GM12878 (cell line): Measurements from ENCODE around the gene POLR1G. TPM values are rescaled to one million over a fixed set of nuclear protein-coding genes. Genes with fewer than 3 reads are reported as not detected.

Experiments used
- ATAC-seq: fragments of 200-7000 bp; cut with Tn5 transposase; 3 replicates; pipeline ENCODE4 v1.9.1; 2020; ENCODE audit warnings: mild to moderate bottlenecking, moderate library complexity
- BruUV-seq: library from RNA; stranded (reverse); fragments of 400-500 nt; replicated peaks from 2 replicates; lab custom pipeline; 2021; lab: Mats Ljungman, UMichigan
- CTCF ChIA-PET: fragments of 300-600 bp; sonication (Branson Sonifier 250); formaldehyde crosslinking; extraction: SDS; loops from one replicate; lab custom pipeline; 2021; ENCODE audit warnings: inconsistent platforms; lab: Yijun Ruan, JAX
- POLR2A ChIA-PET: fragments of 350-600 bp; formaldehyde crosslinking; extraction: SDS; loops from one replicate; lab custom pipeline; 2021; ENCODE audit warnings: inconsistent platforms; lab: Charles Lee
- RAD21 ChIA-PET: fragments of 300-600 bp; sonication (Branson Sonifier 250); formaldehyde crosslinking; loops from one replicate; lab custom pipeline; 2023; ENCODE audit warnings: antibody characterized with exemption; ENCODE audit not compliant: unreplicated experiment; lab: Charles Lee
- SMC1A ChIA-PET: fragments of 300-600 bp; sonication (Branson Sonifier 250); formaldehyde crosslinking; loops from one replicate; lab custom pipeline; 2023; ENCODE audit not compliant: unreplicated experiment, uncharacterized antibody; lab: Charles Lee
- DNase-seq: peaks from one replicate; pipeline ENCODE4 v3.0.0-alpha.2; 2011; ENCODE audit warnings: low read depth, low spot score
- FAIRE-seq: peaks from 3 replicates; lab custom pipeline; 2011; peaks lifted over from hg19 to GRCh38; lab: Jason Lieb, UNC
- H2AFZ ChIP-seq: 2 replicates; pipeline ENCODE4 v1.6.0; 2011; ENCODE audit warnings: low read depth, low read length, control low read depth; ENCODE audit not compliant: control insufficient read depth
- H3K27ac ChIP-seq: 2 replicates; pipeline ENCODE4 v1.5.1; 2011; ENCODE audit warnings: control low read depth; ENCODE audit not compliant: control insufficient read depth, insufficient read depth
- H3K27me3 ChIP-seq, 2 experiments: replicated peaks in 1 of 2; 2 replicates each; pipeline versions ENCODE4 v1.6.0 to v1.6.1; 2011; ENCODE audit warnings: low read length in 1 of 2; ENCODE audit not compliant: control insufficient read depth in 2 of 2, insufficient read depth in 2 of 2
- H3K36me3 ChIP-seq, 2 experiments: 2 replicates each; pipeline ENCODE4 v1.5.1; 2011; ENCODE audit warnings: low read length in 1 of 2; ENCODE audit not compliant: control insufficient read depth in 2 of 2, insufficient read depth in 2 of 2
- H3K4me1 ChIP-seq: 2 replicates; pipeline ENCODE4 v1.6.1; 2011; ENCODE audit warnings: mild to moderate bottlenecking, low read length, moderate library complexity, mixed read lengths; ENCODE audit not compliant: control insufficient read depth, insufficient read depth
- H3K4me2 ChIP-seq: 2 replicates; pipeline ENCODE4 v1.6.0; 2011; ENCODE audit warnings: control low read depth; ENCODE audit not compliant: control insufficient read depth, insufficient read depth
- H3K4me3 ChIP-seq: fragments of 200-600 bp; sonication (generic); 2 replicates; pipeline ENCODE4 v1.5.1; 2016
- H3K79me2 ChIP-seq: 2 replicates; pipeline ENCODE4 v1.6.0; 2011; ENCODE audit warnings: low read length; ENCODE audit not compliant: control insufficient read depth, insufficient read depth
- H3K9ac ChIP-seq: 2 replicates; pipeline ENCODE4 v1.8.0; 2011; ENCODE audit warnings: low read length, control low read depth, mixed read lengths; ENCODE audit not compliant: control insufficient read depth, insufficient read depth
- H3K9me3 ChIP-seq: replicated peaks from 3 replicates; pipeline ENCODE4 v1.5.1; 2011; ENCODE audit warnings: mild to moderate bottlenecking, low read length; ENCODE audit not compliant: control insufficient read depth, insufficient read depth
- H4K20me1 ChIP-seq: 2 replicates; pipeline ENCODE4 v1.6.0; 2011; ENCODE audit not compliant: control insufficient read depth, insufficient read depth
- BRCA1 ChIP-seq: IDR thresholded peaks from 2 replicates; pipeline ENCODE4 v1.6.1; 2011; ENCODE audit warnings: low read depth, low read length, improper control_type of control experiment
- CHD4 ChIP-seq: fragments of 200-600 bp; sonication (generic); IDR thresholded peaks from 2 replicates; pipeline ENCODE4 v1.6.1; 2016; ENCODE audit warnings: mild to moderate bottlenecking
- GATAD2B ChIP-seq: fragments of 450-650 bp; conservative IDR thresholded peaks from 2 replicates; pipeline ENCODE4 v1.6.1; 2017; ENCODE audit warnings: low read depth, mild to moderate bottlenecking, moderate library complexity
- IRF4 ChIP-seq: IDR thresholded peaks from 2 replicates; pipeline ENCODE4 v1.6.1; 2011; ENCODE audit warnings: low read depth, low read length
- JUNB ChIP-seq: IDR thresholded peaks from 2 replicates; pipeline ENCODE4 v1.6.1; 2016; ENCODE audit warnings: antibody characterized with exemption, mild to moderate bottlenecking
- NBN ChIP-seq: fragments of 450-650 bp; IDR thresholded peaks from 2 replicates; pipeline ENCODE4 v1.6.1; 2016
- NR2C1 ChIP-seq: fragments of 450-650 bp; IDR thresholded peaks from 2 replicates; pipeline ENCODE4 v1.6.1; 2017; ENCODE audit warnings: antibody characterized with exemption, mild to moderate bottlenecking, moderate library complexity
- NR2C2 ChIP-seq: IDR thresholded peaks from 2 replicates; pipeline ENCODE4 v1.6.1; 2011; ENCODE audit warnings: borderline replicate concordance, low read depth; ENCODE audit not compliant: control insufficient read depth, insufficient read length
- SMC3 ChIP-seq: IDR thresholded peaks from 2 replicates; pipeline ENCODE4 v1.6.1; 2011; ENCODE audit warnings: low read length, improper control_type of control experiment, borderline replicate concordance
- SRF ChIP-seq, 2 experiments: IDR thresholded peaks; 2 replicates each; pipeline ENCODE4 v1.6.1; 2011; ENCODE audit warnings: low read depth in 2 of 2, low read length in 2 of 2, mild to moderate bottlenecking in 1 of 2, moderate library complexity in 1 of 2
- STAT3 ChIP-seq: IDR thresholded peaks from 2 replicates; pipeline ENCODE4 v1.6.1; 2011; ENCODE audit warnings: low read depth, low read length, improper control_type of control experiment
- TCF12 ChIP-seq: IDR thresholded peaks from 2 replicates; pipeline ENCODE4 v1.6.1; 2011; ENCODE audit warnings: low read depth, mild to moderate bottlenecking, low read length
- YY1 ChIP-seq: IDR thresholded peaks from 2 replicates; pipeline ENCODE4 v1.6.1; 2011; ENCODE audit warnings: low read depth, mild to moderate bottlenecking, low read length
- ZBTB40 ChIP-seq: fragments of 450-650 bp; IDR thresholded peaks from 2 replicates; pipeline ENCODE4 v1.6.1; 2016; ENCODE audit warnings: mild to moderate bottlenecking, moderate library complexity, borderline replicate concordance
- ZNF24 ChIP-seq: fragments of 450-650 bp; IDR thresholded peaks from 2 replicates; pipeline ENCODE4 v1.6.1; 2017; ENCODE audit warnings: antibody characterized with exemption, mild to moderate bottlenecking
- ZNF687 ChIP-seq: fragments of 450-650 bp; IDR thresholded peaks from 2 replicates; pipeline ENCODE4 v1.6.1; 2017; ENCODE audit warnings: mild to moderate bottlenecking, moderate library complexity
- WGBS: methylation state at CpG from one replicate; pipeline ENCODE4 v1.1.6; 2016; ENCODE audit warnings: low lambda C conversion rate; ENCODE audit not compliant: insufficient replicate concordance, insufficient coverage; ENCODE audit errors: missing lambda C conversion rate; 5-methylcytosine and 5-hydroxymethylcytosine counted together
- in situ Hi-C: fragments of 300-500 bp; cut with MboI; formaldehyde crosslinking; loops from 9 replicates; pipeline ENCODE4 v1.14.3; 2018; ENCODE audit warnings: mixed read lengths
- intact Hi-C: fragments of 100-400 bp; cut with micrococcal nuclease; formaldehyde crosslinking; loops from one replicate; pipeline ENCODE4 v1.14.2; 2022; ENCODE audit not compliant: unreplicated experiment
- polyA plus RNA-seq, 11 experiments: library from polyadenylated mRNA; depleted of rRNA in 4 of 11; unstranded in 6 of 11; stranded (reverse) in 5 of 11; fragments of >200 nt; fragmentation: Nextera tagmentation in 4 of 11; fragmentation: Illumina TruSeq in 1 of 11; extraction: Ambion mirVana in 4 of 11; extraction: Trizol in 1 of 11; gene quantifications; 1 replicate in 1 of 11; 2 replicates in 10 of 11; pipeline versions ENCODE4 v1.2.1 to v1.2.3, GENCODE V29; 2011 to 2016; ENCODE audit warnings: inconsistent platforms in 2 of 11, missing spikeins in 2 of 11, low read depth in 1 of 11
- total RNA-seq, 4 experiments: library from RNA; depleted of rRNA in 3 of 4; stranded (reverse); fragments of >200 nt in 3 of 4; fragmentation: Illumina TruSeq in 1 of 4; extraction: Trizol in 1 of 4; gene quantifications; 2 replicates each; pipeline versions ENCODE4 v1.2.1 to v1.2.3, GENCODE V29; 2013 to 2021
- TF ChIP-seq, protein P1 (sequence below): IDR thresholded peaks from 2 replicates; pipeline ENCODE4 v1.6.1; 2011; ENCODE audit warnings: mild to moderate bottlenecking, low read depth, low read length, moderate library complexity; ENCODE audit not compliant: insufficient replicate concordance

Gene POLR1G
- total and polyA plus RNA-seq, 10 of the 15 experiments (the other 5 are each of a cell fraction or from before 2014, with no cell fraction given) = 2.0 to 30.9 (median 20.5) TPM

- FAIRE-seq = peak; percentile 91
- H3K27ac ChIP-seq = no peak overlapping the region
- POLR2A ChIA-PET = interaction anchor here (1.9 kb wide), 1 partner anchor 32 kb away, joined by 9 read pairs; no protein-coding TSS in a partner anchor
- TF ChIP-seq JUNB (no peak), NBN (0 out of 2 replicates have a peak, but pooled peaks have one; percentile 30), CHD4 (no peak), TCF12 (no peak), STAT3 (no peak), ZNF24 (no peak), IRF4 (no peak), ZNF687 (no peak), YY1 (no peak), BRCA1 (no peak), NR2C1 (no peak), GATAD2B (no peak), ZBTB40 (no peak), SRF (IDR thresholded peaks at IDR 0.05; ENCODE audit: low read depth in 2 of 2, low read length in 2 of 2) (no peak), NR2C2 (no peak), SMC3 (peak; percentile 37; the same call in 1 of the 2 replicates)
- TF ChIP-seq, protein P1, sequence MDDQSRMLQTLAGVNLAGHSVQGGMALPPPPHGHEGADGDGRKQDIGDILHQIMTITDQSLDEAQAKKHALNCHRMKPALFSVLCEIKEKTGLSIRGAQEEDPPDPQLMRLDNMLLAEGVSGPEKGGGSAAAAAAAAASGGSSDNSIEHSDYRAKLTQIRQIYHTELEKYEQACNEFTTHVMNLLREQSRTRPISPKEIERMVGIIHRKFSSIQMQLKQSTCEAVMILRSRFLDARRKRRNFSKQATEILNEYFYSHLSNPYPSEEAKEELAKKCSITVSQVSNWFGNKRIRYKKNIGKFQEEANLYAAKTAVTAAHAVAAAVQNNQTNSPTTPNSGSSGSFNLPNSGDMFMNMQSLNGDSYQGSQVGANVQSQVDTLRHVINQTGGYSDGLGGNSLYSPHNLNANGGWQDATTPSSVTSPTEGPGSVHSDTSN = no peak
Measured at GRCh38 chr19:45446295-45446694, 39.9 kb downstream of the POLR1G start.

More at GRCh38 chr19:45446295-45446694, 39.9 kb downstream of the POLR1G start:
- Histone ChIP-seq H3K9me3 (no peaks in the 10 kb centered on the region), H3K79me2 (peaks cover 3% of the 10 kb centered on the region; the same call in 1 of the 2 replicates), H3K27me3 (no peaks in the 10 kb centered on the region), H3K4me2 (no peak overlapping the region), H3K9ac (no peak overlapping the region), H3K4me1 (peaks cover 28% of the 10 kb centered on the region), H3K4me3 (no peak overlapping the region), H4K20me1 (no peaks in the 10 kb centered on the region), H2AFZ (no peak overlapping the region), H3K36me3 (no peaks in the 10 kb centered on the region)
- intact Hi-C loops = no loop called here
- WGBS = 50% methylated on average over 6 of the region's 6 CpGs
- CTCF ChIA-PET = interaction anchor here (1.7 to 6.4 kb wide), 7 partner anchors 10 to 197 kb away, joined by 4 to 176 read pairs (median 19); partner anchors contain the start of genes FOSB and PPP1R13L
- no peak for DNase-seq
- in situ Hi-C loops = no loop called here
- SMC1A ChIA-PET = interaction anchor here (0.8 to 6.0 kb wide), 3 partner anchors 21 to 49 kb away, joined by 3 to 52 read pairs (median 32); partner anchors contain the start of gene FOSB
- no peak for ATAC-seq
- no TSS peak for BruUV-seq
- RAD21 ChIA-PET = interaction anchor here (1.6 to 4.2 kb wide), 3 partner anchors 32 to 39 kb away, joined by 5 to 25 read pairs (median 25); no protein-coding TSS in a partner anchor
